Nephron progenitor cell (in vitro differentiated cells): Measurements from ENCODE around the gene PABPN1L.

Experiments
- DNase-seq: peaks from one replicate; pipeline ENCODE4 v3.0.0; 2021
- H3K27ac Mint-ChIP-seq: 2 replicates; pipeline ENCODE4 v1.8.0; 2021; ENCODE audit warnings: mild to moderate bottlenecking, moderate library complexity, mixed read lengths
- H3K27me3 Mint-ChIP-seq: 2 replicates; pipeline ENCODE4 v1.8.0; 2021; ENCODE audit warnings: mild to moderate bottlenecking, low read depth, mixed read lengths; ENCODE audit not compliant: poor library complexity
- H3K36me3 Mint-ChIP-seq: 2 replicates; pipeline ENCODE4 v1.8.0; 2021; ENCODE audit warnings: low read depth, mixed read lengths
- H3K4me1 Mint-ChIP-seq: 2 replicates; pipeline ENCODE4 v1.8.0; 2021; ENCODE audit warnings: mixed read lengths
- H3K4me3 Mint-ChIP-seq: 2 replicates; pipeline ENCODE4 v1.8.0; 2021; ENCODE audit warnings: mild to moderate bottlenecking, moderate library complexity, mixed read lengths
- H3K9me3 Mint-ChIP-seq: 2 replicates; pipeline ENCODE4 v1.8.0; 2021; ENCODE audit warnings: mild to moderate bottlenecking, moderate library complexity, mixed read lengths
- CTCF ChIP-seq: fragments of 200-600 bp; sonication (generic); IDR thresholded peaks from 2 replicates; pipeline ENCODE4 v1.5.0; 2021; ENCODE audit warnings: antibody characterized with exemption

Gene PABPN1L

DNA sequence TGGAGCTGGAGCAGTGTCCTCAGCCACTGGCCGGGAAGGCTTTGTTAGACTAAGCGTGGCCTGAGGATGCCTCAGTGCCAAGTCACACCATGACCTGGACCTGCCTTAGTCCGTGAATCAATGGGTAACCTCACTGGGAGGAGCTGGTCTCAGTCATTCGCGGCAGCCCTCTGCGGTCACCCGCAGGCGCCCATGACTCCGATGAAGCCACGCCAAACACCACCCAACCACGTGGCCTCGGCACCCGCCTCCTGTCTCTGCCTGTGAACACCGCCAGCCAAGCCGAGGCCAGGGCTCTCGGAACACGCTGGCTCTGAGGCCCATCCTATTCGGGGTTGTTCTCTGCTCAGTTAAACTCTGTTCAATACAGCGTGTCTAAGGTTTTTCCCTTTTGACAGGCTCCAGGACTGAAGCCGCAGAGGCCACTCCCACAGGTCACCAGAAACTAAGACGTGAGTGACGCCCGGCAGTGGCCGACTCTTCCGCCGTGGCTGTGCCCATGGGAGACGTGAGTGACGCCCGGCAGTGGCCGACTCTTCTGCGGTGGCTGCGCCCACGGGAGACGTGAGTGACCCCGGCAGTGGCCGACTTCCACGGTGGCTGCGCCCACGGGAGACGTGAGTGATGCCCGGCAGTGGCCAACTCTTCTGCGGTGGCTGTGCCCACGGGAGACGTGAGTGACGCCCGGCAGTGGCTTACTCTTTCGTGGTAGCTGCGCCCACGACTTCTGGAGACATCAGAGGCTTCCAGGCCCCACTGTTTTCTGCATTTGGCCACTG lies 16.8 kb upstream of the PABPN1L start:
- no peak overlapping the region for H3K4me3 Mint-ChIP-seq
- TF ChIP-seq CTCF, result no peak
- peak overlapping the region; percentile 61 for H3K27ac Mint-ChIP-seq
- no peaks in the 10 kb centered on the region for H3K9me3 Mint-ChIP-seq
- no peaks in the 10 kb centered on the region for H3K36me3 Mint-ChIP-seq
- H3K4me1 Mint-ChIP-seq, result peaks cover 26% of the 10 kb centered on the region
- DNase-seq, result no peak
- peaks cover 12% of the 10 kb centered on the region for H3K27me3 Mint-ChIP-seq

- no peaks in the 10 kb centered on the region for H3K36me3 Mint-ChIP-seq
- H3K4me1 Mint-ChIP-seq, result peaks cover 20% of the 10 kb centered on the region
- H3K9me3 Mint-ChIP-seq, result no peaks in the 10 kb centered on the region
- H3K27me3 Mint-ChIP-seq, result peaks cover 16% of the 10 kb centered on the region
- H3K27ac Mint-ChIP-seq, result no peak overlapping the region
- TF ChIP-seq CTCF, result no peak
- H3K4me3 Mint-ChIP-seq, result no peak overlapping the region
- DNase-seq, result no peak
Measured at GRCh38 chr16:88882358-88883030, 16.0 kb upstream of the PABPN1L start.

- DNase-seq, result no peak
- Mint-ChIP-seq H3K27ac (no peak overlapping the region), H3K9me3 (no peaks in the 10 kb centered on the region), H3K36me3 (no peaks in the 10 kb centered on the region), H3K4me1 (peaks cover 13% of the 10 kb centered on the region), H3K27me3 (peaks cover 16% of the 10 kb centered on the region), H3K4me3 (no peak overlapping the region)
- no peak for TF ChIP-seq CTCF
Measured at GRCh38 chr16:88881675-88882357, 15.4 kb upstream of the PABPN1L start.

DNA sequence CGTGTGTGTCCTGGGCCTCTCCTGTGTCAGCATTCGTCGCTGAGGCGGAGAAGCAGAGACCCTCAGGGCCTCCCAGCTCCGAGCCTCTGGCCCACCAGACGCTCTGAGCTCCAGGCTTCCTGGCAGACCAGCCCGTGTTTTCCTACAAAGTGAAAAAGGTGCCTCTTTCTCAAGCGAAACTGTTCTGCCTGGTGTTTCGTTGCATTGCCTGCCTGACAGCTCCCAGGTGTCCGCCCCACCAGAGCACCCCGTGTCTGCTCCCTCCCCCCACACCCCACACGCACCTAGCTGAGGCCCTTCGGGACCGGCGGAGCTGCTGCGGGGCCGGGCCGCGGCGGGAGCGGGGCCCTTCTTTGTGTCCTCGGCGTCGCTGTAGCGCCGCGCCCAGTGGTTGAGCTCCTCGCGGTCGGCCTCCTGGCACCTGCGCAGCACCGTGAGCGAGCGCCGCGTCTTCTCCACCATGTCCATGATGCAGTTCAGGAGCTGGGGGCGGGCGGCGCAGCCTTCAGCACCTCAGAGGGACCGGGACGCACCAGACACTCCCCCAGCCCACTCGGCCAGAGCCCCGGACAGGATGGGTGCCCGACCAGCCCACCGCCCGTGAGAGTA lies 14.7 kb upstream of the PABPN1L start:
- H3K4me1 Mint-ChIP-seq, result peaks cover 16% of the 10 kb centered on the region
- H3K36me3 Mint-ChIP-seq, result no peaks in the 10 kb centered on the region
- no peak for DNase-seq
- H3K27me3 Mint-ChIP-seq, result peaks cover 21% of the 10 kb centered on the region
- no peaks in the 10 kb centered on the region for H3K9me3 Mint-ChIP-seq
- no peak overlapping the region for H3K27ac Mint-ChIP-seq
- no peak for TF ChIP-seq CTCF
- H3K4me3 Mint-ChIP-seq, result no peak overlapping the region

- Mint-ChIP-seq H3K4me1 (peaks cover 22% of the 10 kb centered on the region), H3K4me3 (peak overlapping the region; percentile 45)
- TF ChIP-seq CTCF, result no peak
Measured at GRCh38 chr16:88880226-88881006, 14.0 kb upstream of the PABPN1L start.

More at GRCh38 chr16:88880226-88881006, 14.0 kb upstream of the PABPN1L start:
- Mint-ChIP-seq H3K27me3 (peaks cover 26% of the 10 kb centered on the region), H3K9me3 (no peaks in the 10 kb centered on the region), H3K36me3 (no peaks in the 10 kb centered on the region), H3K27ac (no peak overlapping the region)
- DNase-seq, result peak; percentile 45
